B cell (primary cell): ENCODE results near the gene PRUNE2.

Source experiments
- CTCF ChIP-seq: fragments of 200-600 bp; IDR thresholded peaks from one replicate; pipeline ENCODE4 v1.8.0; 2022; ENCODE audit warnings: antibody characterized with exemption, mild to moderate bottlenecking
- EZH2 ChIP-seq: IDR thresholded peaks from 2 replicates; pipeline ENCODE4 v1.6.1; 2012; ENCODE audit warnings: borderline replicate concordance, low read depth, mild to moderate bottlenecking, moderate library complexity, low read length; ENCODE audit not compliant: insufficient read depth, poor library complexity, severe bottlenecking

DNA sequence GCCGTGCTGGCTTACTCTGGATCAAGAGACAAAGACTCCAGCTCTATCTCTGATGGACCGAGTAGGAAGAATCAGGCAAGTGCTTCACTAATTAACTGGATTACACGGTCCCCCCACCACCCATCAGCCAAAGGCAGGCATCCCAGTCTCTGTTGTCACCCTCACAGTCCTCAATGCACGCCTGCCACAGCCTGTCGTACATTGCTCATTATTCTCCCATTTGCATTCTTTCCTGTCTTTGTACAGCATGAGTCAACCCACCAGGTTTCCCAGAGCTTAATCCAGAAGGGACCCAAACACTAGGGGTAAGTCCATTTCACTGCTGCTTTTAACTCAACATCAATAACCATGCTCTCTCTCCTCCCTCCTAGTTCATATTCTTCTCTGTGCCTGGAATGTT lies 97.3 kb downstream of the PRUNE2 start:
- TF ChIP-seq CTCF: no peak
- no peak for TF ChIP-seq EZH2
